Small intestine (tissue), 7 donors: Measurements from ENCODE around the gene PHACTR1. TPM values are rescaled to one million over a fixed set of nuclear protein-coding genes. Genes with fewer than 3 reads are reported as not detected.
A peak's percentile ranks its signal among the peaks of the same experiment; 100 is the strongest.

ENCODE experiments used
- DNase-seq, 2 donors: peaks; one replicate each; pipeline versions ENCODE4 v3.0.0 to v3.0.0-alpha.2; 2013
- FAIRE-seq: peaks from 2 replicates; lab custom pipeline; 2012; peaks lifted over from hg19 to GRCh38; lab: Jason Lieb, UNC
- H3K27ac ChIP-seq, 3 donors: one replicate each; pipeline ENCODE4 v1.5.1; 2013; ENCODE audit warnings: low read length in 2 of 3, mild to moderate bottlenecking in 2 of 3, control low read depth in 1 of 3, inconsistent platforms in 1 of 3, low read depth in 1 of 3, moderate library complexity in 1 of 3
- H3K27me3 ChIP-seq, 3 donors: one replicate each; pipeline ENCODE4 v1.6.1; 2013; ENCODE audit warnings: low read length in 3 of 3, inconsistent platforms in 1 of 3; ENCODE audit not compliant: control insufficient read depth in 3 of 3, insufficient read depth in 3 of 3
- H3K36me3 ChIP-seq, 3 donors: one replicate each; pipeline ENCODE4 v1.6.1; 2013; ENCODE audit warnings: low read length in 3 of 3, inconsistent platforms in 1 of 3, low read depth in 1 of 3, mild to moderate bottlenecking in 1 of 3, moderate library complexity in 1 of 3; ENCODE audit not compliant: control insufficient read depth in 3 of 3, insufficient read depth in 2 of 3
- H3K4me1 ChIP-seq, 3 donors: one replicate each; pipeline ENCODE4 v1.6.1; 2013; ENCODE audit warnings: low read length in 2 of 3, inconsistent platforms in 1 of 3, low read depth in 1 of 3, mild to moderate bottlenecking in 1 of 3, moderate library complexity in 1 of 3; ENCODE audit not compliant: control insufficient read depth in 3 of 3, insufficient read depth in 2 of 3
- H3K4me3 ChIP-seq, 3 donors: one replicate each; pipeline ENCODE4 v1.5.1; 2013; ENCODE audit warnings: low read length in 3 of 3, control low read depth in 1 of 3, inconsistent platforms in 1 of 3, low read depth in 1 of 3, mild to moderate bottlenecking in 1 of 3, moderate library complexity in 1 of 3
- H3K9me3 ChIP-seq, 2 donors: one replicate each; pipeline ENCODE4 v1.6.1; 2013; ENCODE audit warnings: low read depth in 1 of 2, low read length in 1 of 2; ENCODE audit not compliant: control insufficient read depth in 2 of 2, insufficient read depth in 1 of 2
- whole genome bisulfite sequencing, 3 donors: extraction: QIAGEN DNeasy Blood & Tissue Kit; methylation state at CpG; one replicate each; pipeline ENCODE4 v1.1.7; 2013; 5-methylcytosine and 5-hydroxymethylcytosine counted together
- polyA plus RNA-seq, 4 donors: library from polyadenylated mRNA; stranded (reverse) in 3 of 4; unstranded in 1 of 4; fragments of 200-250 nt in 3 of 4; fragments of 120-200 nt in 1 of 4; gene quantifications; one replicate each; pipeline versions ENCODE4 v1.2.1 to v1.2.3, GENCODE V29; 2013
- donor health status: healthy with polysubstance abuse.
- donor health status: control.
- donor health status: control.
- donor health status: Bipolar disorder and iron deficiency.
- donor health status: healthy.

The PHACTR1 gene
- polyA plus RNA-seq, 4 donors: 0.67 to 3.8 (median 1.8) TPM

GRCh38 chr6:13188306-13188705 is 471.7 kb downstream of the PHACTR1 start:
- no peak overlapping the region for H3K27ac ChIP-seq
- peaks cover 0 to 9% (median 0%) of the 10 kb centered on the region in 3 donors for H3K4me1 ChIP-seq
- 71 to 89% (median 83%) methylated on average over 3 of the region's 3 CpGs for WGBS, 3 donors
- no peak for DNase-seq
- peaks cover 0 to 3% (median 0%) of the 10 kb centered on the region in 3 donors for H3K36me3 ChIP-seq
- no peak overlapping the region for H3K4me3 ChIP-seq
- no peak for FAIRE-seq
- H3K27me3 ChIP-seq: no peaks in the 10 kb centered on the region
- no peaks in the 10 kb centered on the region for H3K9me3 ChIP-seq

GRCh38 chr6:13189710-13190109 is 473.1 kb downstream of the PHACTR1 start:
- 92 to 93% (median 93%) methylated on average over 6 of the region's 6 CpGs for WGBS, 3 donors
- Histone ChIP-seq H3K4me1 (peaks cover 0 to 9% (median 0%) of the 10 kb centered on the region in 3 donors), H3K9me3 (no peaks in the 10 kb centered on the region), H3K27ac (no peak overlapping the region), H3K27me3 (no peaks in the 10 kb centered on the region), H3K36me3 (no peaks in the 10 kb centered on the region), H3K4me3 (no peak overlapping the region)
- DNase-seq: no peak
- FAIRE-seq: no peak

DNA sequence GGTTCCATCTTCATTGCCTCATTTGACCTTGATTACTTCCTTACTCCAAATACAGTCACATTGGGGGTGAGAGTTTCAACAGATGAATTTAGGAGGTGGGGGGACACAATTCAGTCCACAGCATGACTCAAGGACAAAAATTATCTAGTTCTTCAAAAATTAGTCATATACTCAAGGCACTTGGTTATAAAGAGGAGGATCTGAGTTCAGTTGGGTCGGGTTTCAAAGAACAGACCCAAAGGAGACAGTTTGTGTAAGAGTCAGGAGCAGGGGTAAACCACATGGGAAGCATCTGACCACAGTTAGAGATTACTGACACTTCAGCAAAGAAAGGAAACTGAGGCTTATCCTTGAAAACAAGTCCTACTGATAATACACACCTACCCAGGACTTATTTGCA is 473.8 kb downstream of the PHACTR1 start:
- Histone ChIP-seq H3K9me3 (no peaks in the 10 kb centered on the region), H3K27me3 (no peaks in the 10 kb centered on the region), H3K4me1 (peaks cover 0 to 9% (median 0%) of the 10 kb centered on the region in 3 donors), H3K27ac (no peak overlapping the region), H3K36me3 (no peaks in the 10 kb centered on the region), H3K4me3 (no peak overlapping the region)
- FAIRE-seq (no peak), DNase-seq (no peak)
- WGBS, 3 donors: 75 to 88% (median 77%) methylated on average over 1 of the region's 1 CpG

DNA sequence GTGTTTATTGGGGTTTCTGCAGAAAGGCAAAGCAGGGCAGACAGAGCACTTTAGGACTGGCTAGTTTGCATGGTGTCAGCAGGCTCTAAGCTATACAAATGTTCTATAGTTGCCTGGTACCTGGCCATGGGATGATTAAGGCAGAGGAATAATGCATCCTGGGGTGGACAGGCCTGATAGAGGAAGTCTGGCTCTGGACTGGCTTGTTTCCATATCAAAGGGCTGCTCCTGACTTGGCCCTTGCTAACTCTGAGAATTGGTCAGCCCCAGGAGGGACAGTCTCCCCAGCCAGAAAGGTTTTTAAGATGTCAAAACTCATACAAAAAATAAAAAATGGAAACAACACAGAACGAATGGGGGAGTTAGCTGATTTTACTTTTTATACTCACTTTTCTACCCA is 474.9 kb downstream of the PHACTR1 start:
- no peaks in the 10 kb centered on the region for H3K9me3 ChIP-seq
- no peak overlapping the region for H3K4me3 ChIP-seq
- DNase-seq (no peak), FAIRE-seq (no peak)
- no peaks in the 10 kb centered on the region for H3K36me3 ChIP-seq
- no peaks in the 10 kb centered on the region for H3K27me3 ChIP-seq
- H3K4me1 ChIP-seq: peaks cover 0 to 9% (median 0%) of the 10 kb centered on the region in 3 donors
- no peak overlapping the region for H3K27ac ChIP-seq
- WGBS, 3 donors: 52 to 84% (median 70%) methylated on average over 1 of the region's 1 CpG

DNA sequence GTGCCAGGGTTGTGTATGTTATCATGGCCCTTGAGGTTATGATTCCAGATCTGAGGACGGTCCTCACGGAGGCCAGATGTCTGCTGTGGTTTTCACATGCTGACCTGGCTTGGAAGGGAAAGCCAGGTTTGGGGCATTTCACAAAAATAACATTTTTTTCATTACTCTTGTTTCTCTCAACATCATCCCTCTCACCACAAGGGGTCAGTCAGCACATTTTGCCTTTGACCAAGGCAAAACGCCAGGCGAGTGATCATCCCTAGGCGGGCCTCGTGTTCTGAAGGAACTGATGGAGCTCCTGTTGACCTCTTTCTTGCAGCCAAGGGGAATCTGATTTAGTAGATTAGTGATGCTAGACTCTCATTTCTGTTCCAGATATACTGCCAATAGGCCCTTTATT is 478.3 kb downstream of the PHACTR1 start:
- Histone ChIP-seq H3K27me3 (no peaks in the 10 kb centered on the region), H3K36me3 (peaks cover 0 to 2% (median 0%) of the 10 kb centered on the region in 3 donors), H3K4me1 (peaks cover 0 to 9% (median 0%) of the 10 kb centered on the region in 3 donors), H3K27ac (no peak overlapping the region), H3K4me3 (no peak overlapping the region), H3K9me3 (no peaks in the 10 kb centered on the region)
- DNase-seq (peak; percentile 29 to 61), FAIRE-seq (no peak)
- WGBS, 3 donors: 38 to 68% (median 64%) methylated on average over 6 of the region's 6 CpGs

DNA sequence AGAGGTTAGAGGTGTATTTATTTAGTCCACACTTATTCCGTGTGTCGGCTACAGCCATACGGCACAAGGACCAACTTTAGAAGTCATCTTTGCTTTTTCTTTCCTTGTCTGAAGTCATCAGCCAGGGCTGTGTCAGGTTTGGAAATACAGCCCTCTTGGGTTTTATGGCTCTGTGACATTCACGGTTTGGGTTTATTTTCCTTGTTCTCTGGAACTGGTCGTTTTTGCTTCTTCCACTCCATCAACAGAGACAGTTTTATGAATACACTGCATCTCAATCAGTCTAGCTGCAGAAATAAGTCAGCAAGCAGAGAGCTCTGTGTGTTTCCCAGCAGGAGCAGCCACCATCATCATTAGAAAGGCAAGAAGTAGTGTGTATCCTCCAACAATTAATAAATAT is 479.2 kb downstream of the PHACTR1 start:
- Histone ChIP-seq H3K4me1 (peaks cover 0 to 9% (median 0%) of the 10 kb centered on the region in 3 donors), H3K27ac (no peak overlapping the region), H3K4me3 (no peak overlapping the region), H3K36me3 (peaks cover 0 to 2% (median 0%) of the 10 kb centered on the region in 3 donors), H3K27me3 (no peaks in the 10 kb centered on the region), H3K9me3 (no peaks in the 10 kb centered on the region)
- 82% methylated on average over 5 of the region's 5 CpGs for WGBS, 3 donors
- DNase-seq (no peak), FAIRE-seq (no peak)

DNA sequence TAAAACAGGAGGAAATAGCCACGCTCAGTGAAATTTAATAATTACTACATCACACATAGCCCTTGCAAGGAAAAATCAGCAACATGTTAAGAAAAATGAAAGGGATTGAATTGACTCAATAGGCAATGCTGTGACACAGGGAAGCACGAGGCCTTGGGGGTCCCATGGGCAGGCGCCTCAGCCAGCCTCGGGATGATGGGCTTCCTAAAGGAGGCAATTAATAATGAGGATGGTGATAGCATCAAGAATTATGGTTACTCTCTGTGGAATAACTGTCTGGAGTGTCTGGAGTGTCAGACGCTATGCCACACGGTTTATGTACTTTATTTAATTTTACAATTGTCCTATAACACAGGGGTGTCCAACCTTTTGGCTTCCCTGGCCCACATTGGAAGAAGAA is 481.6 kb downstream of the PHACTR1 start:
- Histone ChIP-seq H3K36me3 (peaks cover 0 to 2% (median 0%) of the 10 kb centered on the region in 3 donors), H3K4me1 (no peaks in the 10 kb centered on the region), H3K9me3 (no peaks in the 10 kb centered on the region), H3K4me3 (no peak overlapping the region), H3K27ac (no peak overlapping the region), H3K27me3 (no peaks in the 10 kb centered on the region)
- 85 to 89% (median 87%) methylated on average over 6 of the region's 6 CpGs for WGBS, 3 donors
- DNase-seq: no peak
- no peak for FAIRE-seq

DNA sequence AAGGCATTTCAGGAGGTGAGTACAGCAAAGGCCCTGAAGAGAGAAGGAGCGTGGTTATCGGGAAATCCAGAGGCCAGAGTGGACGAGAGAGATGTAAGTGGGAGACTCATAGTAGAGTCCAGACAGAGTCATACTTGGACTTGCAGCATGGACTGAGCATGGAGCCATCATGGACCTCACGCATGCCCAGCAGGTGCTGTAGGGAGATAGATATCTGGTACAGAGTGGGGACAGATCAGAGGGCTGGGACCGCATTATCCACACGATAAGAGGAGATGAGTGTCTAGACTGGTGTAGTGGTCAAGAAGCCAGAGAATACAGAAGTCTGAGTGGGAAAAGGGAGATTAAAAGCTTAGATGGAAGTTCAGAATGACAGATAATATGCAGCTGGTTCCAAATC is 484.8 kb downstream of the PHACTR1 start:
- Histone ChIP-seq H3K27ac (no peak overlapping the region), H3K27me3 (no peaks in the 10 kb centered on the region), H3K4me1 (no peaks in the 10 kb centered on the region), H3K9me3 (no peaks in the 10 kb centered on the region), H3K4me3 (no peak overlapping the region), H3K36me3 (peaks cover 0 to 2% (median 0%) of the 10 kb centered on the region in 3 donors)
- FAIRE-seq (no peak), DNase-seq (no peak)
- 83 to 95% (median 92%) methylated on average over 6 of the region's 6 CpGs for WGBS, 3 donors

DNA sequence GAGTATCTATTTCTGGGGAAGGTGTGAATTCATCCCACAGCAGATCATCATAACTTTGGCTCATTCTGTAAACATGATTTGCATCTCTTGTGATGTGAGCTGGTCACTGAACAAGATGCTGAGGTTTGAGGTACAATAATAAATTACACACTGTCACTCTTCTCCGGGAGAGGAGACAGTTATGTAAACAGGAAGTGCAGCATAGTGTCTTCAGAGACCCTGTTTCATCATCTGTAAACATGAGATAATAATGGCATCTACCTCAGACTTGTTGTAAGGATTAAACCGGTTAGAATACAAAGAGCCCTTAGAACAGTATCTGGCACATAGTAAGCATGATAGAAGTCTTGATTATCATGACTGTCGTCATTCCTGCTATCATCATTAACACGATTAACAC is 486.6 kb downstream of the PHACTR1 start:
- no peak overlapping the region for H3K4me3 ChIP-seq
- FAIRE-seq: no peak
- no peaks in the 10 kb centered on the region for H3K4me1 ChIP-seq
- no peaks in the 10 kb centered on the region for H3K36me3 ChIP-seq
- DNase-seq: no peak
- no peaks in the 10 kb centered on the region for H3K9me3 ChIP-seq
- 54 to 79% (median 69%) methylated on average over 4 of the region's 4 CpGs for WGBS, 3 donors
- H3K27me3 ChIP-seq: no peaks in the 10 kb centered on the region
- no peak overlapping the region for H3K27ac ChIP-seq
